GM18511 (cell line): ENCODE results near the gene NAA15.
"Not testable (repeated sequence)": the region's sequence is repeated elsewhere in the genome, so short reads cannot be mapped to it uniquely, and the experiment has no call there.

Experiments used
- ATAC-seq: cut with Tn5 transposase; IDR thresholded peaks from one replicate; pipeline ENCODE4 v1.9.1; 2021; ENCODE audit warnings: mild to moderate bottlenecking, moderate library complexity; ENCODE audit not compliant: unreplicated experiment

Gene NAA15

GRCh38 chr4:139301113-139301820 lies at the start of gene NAA15:
Gene NAA15 (plus strand): TSS chr4:139301505. CDS start chr4:139301778, 273 bp downstream.
- peak; percentile 85 for ATAC-seq

GRCh38 chr4:139253046-139253445 lies 48.3 kb upstream of the NAA15 start:
- no peak for ATAC-seq

GRCh38 chr4:139253713-139254112 lies 47.6 kb upstream of the NAA15 start:
- ATAC-seq, result no peak

- ATAC-seq, result not testable (repeated sequence)
Observed at GRCh38 chr4:139255581-139255980, 45.7 kb upstream of the NAA15 start.

- ATAC-seq, result no peak
Observed at GRCh38 chr4:139256349-139256748, 45.0 kb upstream of the NAA15 start.

- no peak for ATAC-seq
Observed at GRCh38 chr4:139265654-139266053, 35.7 kb upstream of the NAA15 start.

- ATAC-seq, result no peak
Observed at GRCh38 chr4:139266208-139266582, 35.1 kb upstream of the NAA15 start.

GRCh38 chr4:139266583-139267257 lies 34.6 kb upstream of the NAA15 start:
- peak; percentile 97 for ATAC-seq

- ATAC-seq, result no peak
Observed at GRCh38 chr4:139267301-139267700, 34.0 kb upstream of the NAA15 start.

- no peak for ATAC-seq
Observed at GRCh38 chr4:139273835-139274234, 27.5 kb upstream of the NAA15 start.

GRCh38 chr4:139274790-139275189 lies 26.5 kb upstream of the NAA15 start:
- no peak for ATAC-seq

- ATAC-seq, result no peak
Observed at GRCh38 chr4:139275281-139275735, 26.0 kb upstream of the NAA15 start.

- ATAC-seq, result no peak
Observed at GRCh38 chr4:139278485-139278884, 22.8 kb upstream of the NAA15 start.

GRCh38 chr4:139278912-139279759 lies 22.2 kb upstream of the NAA15 start:
- ATAC-seq, result no peak

GRCh38 chr4:139279760-139280620 lies 21.3 kb upstream of the NAA15 start, which contains the start of gene MGARP:
Gene MGARP (minus strand): TSS chr4:139280225. CDS start chr4:139280158, 67 bp downstream.
- no peak for ATAC-seq

- ATAC-seq, result no peak
Observed at GRCh38 chr4:139282065-139282720, 19.1 kb upstream of the NAA15 start.

GRCh38 chr4:139282721-139283075 lies 18.6 kb upstream of the NAA15 start:
- no peak for ATAC-seq

- no peak for ATAC-seq
Observed at GRCh38 chr4:139286186-139286698, 15.1 kb upstream of the NAA15 start.

GRCh38 chr4:139295206-139295941 lies 5.9 kb upstream of the NAA15 start:
- peak; percentile 93 for ATAC-seq
